NCI-H2196 (cell line): ENCODE results near the gene FYTTD1.
A peak's percentile ranks its signal among the peaks of the same experiment; 100 is the strongest.

Source experiments
- DNase-seq: peaks from one replicate; lab custom pipeline; 2025; ENCODE audit not compliant: unreplicated experiment; lab: John Stamatoyannopoulos, UW

The FYTTD1 gene

GRCh38 chr3:197737319-197737649 is 12.4 kb upstream of the FYTTD1 start:
- DNase-seq, result no peak

DNA sequence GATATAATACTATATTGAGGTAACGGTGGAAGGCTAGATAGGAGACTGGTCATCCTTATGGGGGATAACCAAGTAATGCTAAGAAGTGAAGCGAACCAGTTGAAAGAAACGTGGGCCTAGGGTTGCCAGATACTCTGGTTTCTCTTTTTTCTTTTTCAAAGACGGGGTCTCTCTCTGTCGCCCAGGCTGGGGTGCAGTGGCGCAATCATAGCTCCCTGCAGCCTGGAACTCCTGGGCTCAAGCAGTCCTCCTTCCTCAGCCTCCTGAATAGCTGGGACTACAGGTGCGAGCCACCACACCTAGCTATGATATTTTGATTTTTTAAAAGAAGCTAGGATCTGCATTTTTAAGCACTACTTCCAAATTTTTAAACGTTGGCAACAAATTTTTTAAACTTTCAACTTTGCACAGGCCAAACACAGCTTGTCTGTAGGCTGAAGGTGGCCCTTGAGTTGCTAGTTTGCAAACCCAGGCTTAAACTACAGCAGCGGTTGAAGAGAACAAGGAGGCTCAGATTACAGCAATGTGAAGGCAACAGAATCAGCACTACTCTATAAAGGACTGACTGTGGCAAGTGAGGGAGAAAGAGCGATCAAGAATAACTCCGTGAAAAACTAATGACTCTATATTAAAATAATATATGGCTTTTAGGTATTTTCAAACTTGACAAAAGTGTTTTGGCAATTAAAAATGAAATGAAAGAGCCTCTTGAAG is 11.8 kb upstream of the FYTTD1 start:
- no peak for DNase-seq

DNA sequence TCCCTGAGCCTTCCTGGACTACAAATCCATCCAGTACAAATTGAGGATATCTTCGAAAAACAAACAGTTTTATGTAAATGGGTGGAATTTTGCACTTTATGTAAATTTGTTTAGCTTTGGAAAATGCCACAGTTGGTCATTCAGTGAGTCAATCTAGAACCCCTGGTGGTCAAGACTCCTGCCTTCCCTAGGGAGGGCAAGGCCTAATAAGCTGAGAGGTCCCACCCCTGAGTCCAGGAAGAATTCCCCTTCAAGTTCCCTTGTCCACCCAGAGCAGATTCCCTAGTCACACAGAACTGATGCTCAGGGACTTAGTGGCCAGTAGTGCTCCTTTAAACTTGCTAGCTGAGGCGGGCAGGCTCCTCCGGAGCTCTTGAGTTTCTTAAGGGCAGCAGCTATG is 6.9 kb upstream of the FYTTD1 start:
- no peak for DNase-seq

DNA sequence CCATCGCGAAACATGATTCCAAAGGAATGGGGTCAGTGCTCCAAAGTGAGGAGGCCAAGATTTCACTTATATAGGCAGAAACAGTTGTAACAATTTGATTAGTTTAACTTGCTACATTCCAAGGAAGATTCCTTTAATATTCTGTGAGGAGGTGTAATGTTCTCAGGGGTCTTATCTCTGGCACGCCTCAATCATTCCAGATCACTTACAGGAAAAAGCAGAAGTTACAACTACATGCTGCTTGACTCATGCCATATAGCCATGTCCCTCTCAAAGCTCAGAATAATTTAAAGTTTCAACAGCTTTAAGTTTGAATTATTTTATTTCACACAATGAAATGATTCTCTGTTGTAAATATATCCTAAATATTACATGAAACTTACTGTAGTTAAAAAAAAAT is 3.5 kb upstream of the FYTTD1 start:
- DNase-seq, result no peak

DNA sequence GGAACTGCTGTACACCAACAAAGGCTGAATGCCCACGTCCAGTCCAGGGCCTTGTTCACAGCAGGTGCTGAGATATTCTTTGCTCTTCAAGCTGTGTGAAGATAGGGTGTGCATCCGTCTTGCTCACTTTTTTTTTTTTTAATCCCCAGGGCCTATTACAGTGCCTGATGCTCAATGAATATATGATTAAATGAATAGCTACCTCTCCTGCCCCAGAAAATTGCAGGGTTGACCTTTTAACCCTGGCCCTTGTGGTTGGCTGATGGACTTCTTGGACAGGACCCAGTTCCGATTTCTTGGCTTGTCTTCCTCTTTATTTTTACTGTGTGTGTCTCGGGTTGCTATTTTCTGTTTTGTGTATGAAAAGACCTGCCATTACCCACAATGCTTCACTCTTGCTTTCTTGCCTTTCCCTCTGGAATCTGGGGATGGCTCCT is 2.9 kb upstream of the FYTTD1 start:
- no peak for DNase-seq

DNA sequence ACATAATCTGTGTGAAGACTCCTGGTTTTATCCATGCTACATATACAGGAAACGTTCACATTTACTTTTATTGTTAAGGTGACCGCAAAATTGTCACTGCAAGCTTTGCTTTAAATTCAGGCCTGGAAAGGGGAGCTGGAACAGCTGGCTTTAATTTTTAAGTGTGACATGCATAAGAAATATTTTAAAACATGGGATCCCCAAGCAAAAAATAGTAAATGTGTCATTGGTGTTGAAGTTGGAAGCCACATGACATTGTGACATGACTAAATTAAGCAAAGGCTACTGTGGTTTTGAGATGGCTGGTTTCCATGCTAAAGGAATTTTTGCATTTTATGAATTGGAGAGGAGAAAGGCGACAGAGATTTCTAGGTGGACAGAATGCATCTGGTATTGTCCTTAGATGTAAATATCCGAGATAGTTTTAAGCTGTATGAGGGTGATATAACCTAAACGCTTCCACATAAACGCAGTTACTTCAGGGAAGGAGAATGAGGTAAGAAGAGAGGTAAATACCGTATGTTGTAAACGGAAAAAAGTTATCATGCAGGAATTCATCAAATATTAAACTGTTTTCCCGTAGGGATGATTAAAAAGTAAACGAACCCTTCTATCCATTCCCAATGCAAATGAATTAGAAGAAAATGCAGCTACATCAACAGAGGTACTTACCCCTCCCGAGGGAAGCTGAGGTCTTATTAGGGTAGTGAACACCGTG is 927 bp upstream of the FYTTD1 start:
- no peak for DNase-seq

DNA sequence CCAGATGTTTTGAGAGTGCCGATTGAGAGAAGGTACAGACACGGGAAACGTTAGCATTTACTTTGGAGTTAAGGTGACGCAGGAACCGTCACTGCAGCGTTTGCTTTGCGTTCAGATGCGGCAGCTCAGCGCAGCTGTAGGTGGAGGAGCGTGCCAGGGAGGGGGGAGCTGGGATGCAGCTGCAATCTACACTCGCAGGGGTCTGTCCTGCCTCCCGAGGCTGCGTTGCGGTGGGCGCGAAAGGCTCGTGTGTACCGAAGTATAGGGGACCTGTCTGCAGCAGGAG is 425 bp upstream of the FYTTD1 start:
- DNase-seq, result peak; percentile 87

- DNase-seq, result peak; percentile 57
Measured at GRCh38 chr3:197750396-197750831, 731 bp downstream of the FYTTD1 start.

DNA sequence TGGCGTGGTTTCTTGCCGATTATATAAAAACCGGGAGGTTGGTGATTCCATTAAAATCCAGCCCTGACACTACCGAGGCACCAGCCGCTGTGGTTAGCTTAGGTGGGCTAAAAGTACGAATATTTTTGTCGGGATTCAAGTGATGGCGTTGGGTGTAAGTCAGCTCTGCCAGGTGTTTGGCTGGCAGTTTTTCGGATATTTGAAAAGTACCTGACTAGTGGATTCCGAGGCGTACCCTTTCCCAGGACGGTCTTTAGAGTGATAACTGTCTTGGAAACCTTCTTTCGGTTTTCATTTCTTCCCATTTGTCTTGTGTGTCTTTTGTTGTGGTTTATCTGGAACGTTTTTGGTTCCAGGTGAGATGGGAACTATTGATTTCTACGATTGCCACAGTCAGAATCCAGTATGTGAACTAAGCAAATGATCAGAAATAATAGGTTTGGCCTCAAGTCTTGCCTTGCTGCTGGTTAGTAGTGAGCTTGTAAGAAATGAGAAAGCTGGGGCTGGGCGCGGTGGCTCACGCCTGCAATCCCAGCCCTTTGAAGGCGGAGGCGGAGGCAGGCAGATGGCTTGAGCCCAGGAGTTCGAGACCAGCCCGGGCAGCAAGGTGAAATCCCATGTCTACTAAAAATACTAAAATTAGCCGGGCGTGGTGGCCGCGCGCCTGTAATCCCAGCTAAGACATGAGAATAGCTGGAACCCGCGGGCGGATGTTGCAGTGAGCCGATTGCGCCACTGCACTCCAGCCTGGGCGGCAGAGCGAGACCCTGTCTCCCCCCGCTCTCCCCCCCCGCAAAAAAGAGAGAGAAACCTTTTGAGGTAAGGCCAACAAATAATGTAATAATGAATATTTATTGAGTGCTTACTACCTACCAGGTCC is 1.4 kb downstream of the FYTTD1 start:
- DNase-seq, result no peak

GRCh38 chr3:197752107-197752506 is 2.4 kb downstream of the FYTTD1 start:
- DNase-seq, result no peak

DNA sequence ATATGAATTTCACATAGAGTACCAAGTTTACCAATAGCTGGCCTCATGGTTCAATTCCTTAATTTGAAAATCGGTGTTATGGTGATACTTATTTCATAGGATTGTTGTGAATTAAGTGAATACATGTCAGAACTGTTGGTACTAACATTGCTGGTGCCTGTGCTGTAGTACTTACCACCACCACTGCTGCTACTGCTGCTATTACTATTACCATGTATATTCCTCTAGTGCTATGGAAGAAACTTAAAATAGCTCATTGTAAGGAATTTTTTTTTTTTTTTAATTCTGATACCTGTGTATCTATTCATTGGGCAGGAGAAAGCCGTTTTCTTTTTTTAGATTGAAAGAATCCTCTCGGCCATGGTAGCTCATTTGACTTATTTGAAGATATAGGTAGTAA is 3.6 kb downstream of the FYTTD1 start:
- DNase-seq, result no peak

DNA sequence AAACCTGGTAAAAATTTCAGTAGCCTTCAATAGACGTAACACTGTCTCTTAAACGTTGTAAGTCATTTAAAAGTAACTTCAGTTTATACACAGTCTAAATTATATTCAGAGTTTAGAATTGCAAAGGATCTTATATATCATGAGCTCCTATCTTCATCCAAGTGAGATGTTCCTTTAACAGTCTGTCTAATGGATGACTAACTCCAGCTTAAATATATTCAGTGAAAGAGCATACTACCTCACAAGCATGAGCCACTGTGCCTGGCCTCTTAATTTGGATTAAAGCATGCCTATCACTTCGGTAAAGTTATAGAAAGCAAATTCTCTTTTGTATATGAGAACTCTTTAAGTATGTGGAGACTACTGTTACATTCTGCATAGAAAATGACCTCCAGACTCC is 7.0 kb downstream of the FYTTD1 start:
- no peak for DNase-seq

GRCh38 chr3:197758512-197758911 is 8.8 kb downstream of the FYTTD1 start:
- no peak for DNase-seq

DNA sequence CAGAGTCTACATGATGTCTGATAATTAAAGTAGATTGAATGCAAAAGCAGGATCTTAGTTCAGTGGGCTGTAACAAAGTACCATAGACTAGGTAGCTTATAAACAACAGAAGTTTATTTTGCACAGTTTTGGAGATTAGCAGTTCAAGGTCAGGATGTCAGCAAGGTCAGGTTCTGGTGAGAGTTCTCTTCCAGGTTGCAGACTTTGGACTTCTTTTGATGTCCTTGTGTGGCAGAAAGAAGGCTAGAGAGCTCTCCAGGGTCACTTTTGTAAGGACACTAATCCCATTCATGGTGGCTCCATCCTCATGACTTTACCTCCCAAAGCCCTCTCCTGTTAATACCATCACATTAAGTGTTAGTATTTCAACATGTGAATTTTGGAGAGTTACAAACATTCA is 12.1 kb downstream of the FYTTD1 start:
- no peak for DNase-seq

- DNase-seq, result no peak
Measured at GRCh38 chr3:197775317-197775716, 25.6 kb downstream of the FYTTD1 start.

- no peak for DNase-seq
Measured at GRCh38 chr3:197782230-197782629, 32.5 kb downstream of the FYTTD1 start.

GRCh38 chr3:197784019-197784585 is 34.4 kb downstream of the FYTTD1 start:
- no peak for DNase-seq

DNA sequence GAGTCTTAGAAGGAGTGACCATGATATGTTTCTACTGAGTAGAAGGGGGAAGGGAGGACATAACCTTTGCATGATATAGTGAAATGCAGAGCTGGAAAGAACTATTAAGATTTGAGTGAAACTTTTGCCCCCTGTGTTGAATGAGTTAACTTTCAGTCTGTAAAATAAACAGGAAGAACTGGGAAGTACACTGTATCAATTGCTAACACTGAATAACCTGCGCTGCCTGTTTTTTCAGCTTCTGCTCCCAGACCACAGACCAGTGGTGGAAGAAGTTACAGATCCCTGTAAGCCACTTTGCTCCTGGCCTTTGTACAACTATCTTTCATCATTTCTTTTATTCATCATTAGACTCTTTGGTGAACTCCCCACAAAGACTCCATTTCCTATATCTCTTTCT is 37.7 kb downstream of the FYTTD1 start:
- no peak for DNase-seq

DNA sequence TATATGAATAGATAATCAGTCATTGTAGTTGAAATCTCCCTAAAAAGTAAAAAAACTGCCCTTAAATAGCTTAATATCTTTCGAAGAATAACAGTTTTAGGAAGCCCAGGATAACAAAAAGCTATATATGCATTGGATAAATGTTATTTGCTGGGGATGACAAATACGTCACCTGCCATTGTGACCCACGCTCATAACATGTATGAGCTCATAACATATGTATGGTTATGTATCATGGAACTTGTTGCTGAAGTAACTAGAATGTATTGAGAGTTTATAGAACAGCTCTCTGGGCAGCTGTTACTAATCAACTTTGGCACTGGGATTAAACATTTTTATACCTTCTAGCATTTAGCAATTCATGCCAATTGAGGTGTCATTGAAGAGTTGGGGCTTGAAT is 39.6 kb downstream of the FYTTD1 start:
- DNase-seq, result no peak

- DNase-seq, result no peak
Measured at GRCh38 chr3:197790033-197790432, 40.4 kb downstream of the FYTTD1 start.

GRCh38 chr3:197791113-197791891 is 41.6 kb downstream of the FYTTD1 start, which contains the start of gene LRCH3:
LRCH3 (plus strand) TSS chr3:197791254; CDS start chr3:197791279, 25 bp downstream.
- peak; percentile 92 for DNase-seq
